ENCODE measurements around the gene KCNB1.

GRCh38 chr20:49517805-49518100 is 35.3 kb upstream of the KCNB1 start:
- TF ChIP-seq POLR2AphosphoS5 (IDR thresholded peaks at IDR 0.05) (no peak), SMC3 (conservative IDR thresholded peaks at IDR 0.05; ENCODE audit: poor library complexity) (no peak), CTCF (IDR thresholded peaks at IDR 0.05; ENCODE audit: poor library complexity, severe bottlenecking) (no peak), TAF1 (IDR thresholded peaks at IDR 0.05; ENCODE audit: low read depth) (no peak), EP300 (conservative IDR thresholded peaks at IDR 0.05; ENCODE audit: poor library complexity, severe bottlenecking) (no peak), EZH2 (IDR thresholded peaks at IDR 0.05; ENCODE audit: borderline replicate concordance, insufficient read depth, low read length, poor library complexity, severe bottlenecking) (no peak), RAD21 (conservative IDR thresholded peaks at IDR 0.05) (no peak), MXI1 (conservative IDR thresholded peaks at IDR 0.05; ENCODE audit: poor library complexity, severe bottlenecking) (no peak)
- TF ChIP-seq, protein P1, sequence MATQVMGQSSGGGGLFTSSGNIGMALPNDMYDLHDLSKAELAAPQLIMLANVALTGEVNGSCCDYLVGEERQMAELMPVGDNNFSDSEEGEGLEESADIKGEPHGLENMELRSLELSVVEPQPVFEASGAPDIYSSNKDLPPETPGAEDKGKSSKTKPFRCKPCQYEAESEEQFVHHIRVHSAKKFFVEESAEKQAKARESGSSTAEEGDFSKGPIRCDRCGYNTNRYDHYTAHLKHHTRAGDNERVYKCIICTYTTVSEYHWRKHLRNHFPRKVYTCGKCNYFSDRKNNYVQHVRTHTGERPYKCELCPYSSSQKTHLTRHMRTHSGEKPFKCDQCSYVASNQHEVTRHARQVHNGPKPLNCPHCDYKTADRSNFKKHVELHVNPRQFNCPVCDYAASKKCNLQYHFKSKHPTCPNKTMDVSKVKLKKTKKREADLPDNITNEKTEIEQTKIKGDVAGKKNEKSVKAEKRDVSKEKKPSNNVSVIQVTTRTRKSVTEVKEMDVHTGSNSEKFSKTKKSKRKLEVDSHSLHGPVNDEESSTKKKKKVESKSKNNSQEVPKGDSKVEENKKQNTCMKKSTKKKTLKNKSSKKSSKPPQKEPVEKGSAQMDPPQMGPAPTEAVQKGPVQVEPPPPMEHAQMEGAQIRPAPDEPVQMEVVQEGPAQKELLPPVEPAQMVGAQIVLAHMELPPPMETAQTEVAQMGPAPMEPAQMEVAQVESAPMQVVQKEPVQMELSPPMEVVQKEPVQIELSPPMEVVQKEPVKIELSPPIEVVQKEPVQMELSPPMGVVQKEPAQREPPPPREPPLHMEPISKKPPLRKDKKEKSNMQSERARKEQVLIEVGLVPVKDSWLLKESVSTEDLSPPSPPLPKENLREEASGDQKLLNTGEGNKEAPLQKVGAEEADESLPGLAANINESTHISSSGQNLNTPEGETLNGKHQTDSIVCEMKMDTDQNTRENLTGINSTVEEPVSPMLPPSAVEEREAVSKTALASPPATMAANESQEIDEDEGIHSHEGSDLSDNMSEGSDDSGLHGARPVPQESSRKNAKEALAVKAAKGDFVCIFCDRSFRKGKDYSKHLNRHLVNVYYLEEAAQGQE (IDR thresholded peaks at IDR 0.05; ENCODE audit: borderline replicate concordance), result no peak
